Upper lobe of left lung (tissue), 4 donors: ENCODE data around the gene GSC.

Source experiments
- POLR2AphosphoS5 ChIP-seq, 2 donors: sonication (generic); formaldehyde crosslinking; IDR thresholded peaks; one replicate each; pipeline ENCODE4 v1.5.1; 2017; ENCODE audit warnings: antibody characterized with exemption in 2 of 2
- TF ChIP-seq, protein P1 (sequence below), 6 experiments: fragments of 450-650 bp in 4 of 6; fragments of 200-600 bp in 2 of 6; sonication (generic) in 2 of 6; IDR thresholded peaks; one replicate each; pipeline ENCODE4 v1.5.1; 2016 to 2019; ENCODE audit warnings: antibody characterized with exemption in 6 of 6

- TF ChIP-seq POLR2AphosphoS5 (IDR thresholded peaks at IDR 0.05) = no peak
- TF ChIP-seq, protein P1, sequence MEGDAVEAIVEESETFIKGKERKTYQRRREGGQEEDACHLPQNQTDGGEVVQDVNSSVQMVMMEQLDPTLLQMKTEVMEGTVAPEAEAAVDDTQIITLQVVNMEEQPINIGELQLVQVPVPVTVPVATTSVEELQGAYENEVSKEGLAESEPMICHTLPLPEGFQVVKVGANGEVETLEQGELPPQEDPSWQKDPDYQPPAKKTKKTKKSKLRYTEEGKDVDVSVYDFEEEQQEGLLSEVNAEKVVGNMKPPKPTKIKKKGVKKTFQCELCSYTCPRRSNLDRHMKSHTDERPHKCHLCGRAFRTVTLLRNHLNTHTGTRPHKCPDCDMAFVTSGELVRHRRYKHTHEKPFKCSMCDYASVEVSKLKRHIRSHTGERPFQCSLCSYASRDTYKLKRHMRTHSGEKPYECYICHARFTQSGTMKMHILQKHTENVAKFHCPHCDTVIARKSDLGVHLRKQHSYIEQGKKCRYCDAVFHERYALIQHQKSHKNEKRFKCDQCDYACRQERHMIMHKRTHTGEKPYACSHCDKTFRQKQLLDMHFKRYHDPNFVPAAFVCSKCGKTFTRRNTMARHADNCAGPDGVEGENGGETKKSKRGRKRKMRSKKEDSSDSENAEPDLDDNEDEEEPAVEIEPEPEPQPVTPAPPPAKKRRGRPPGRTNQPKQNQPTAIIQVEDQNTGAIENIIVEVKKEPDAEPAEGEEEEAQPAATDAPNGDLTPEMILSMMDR (IDR thresholded peaks at IDR 0.05) = no peak
Measured at GRCh38 chr14:94772548-94772947, 2.6 kb upstream of the GSC start.
